ENCODE measurements around the gene VWA8.

The VWA8 gene

DNA sequence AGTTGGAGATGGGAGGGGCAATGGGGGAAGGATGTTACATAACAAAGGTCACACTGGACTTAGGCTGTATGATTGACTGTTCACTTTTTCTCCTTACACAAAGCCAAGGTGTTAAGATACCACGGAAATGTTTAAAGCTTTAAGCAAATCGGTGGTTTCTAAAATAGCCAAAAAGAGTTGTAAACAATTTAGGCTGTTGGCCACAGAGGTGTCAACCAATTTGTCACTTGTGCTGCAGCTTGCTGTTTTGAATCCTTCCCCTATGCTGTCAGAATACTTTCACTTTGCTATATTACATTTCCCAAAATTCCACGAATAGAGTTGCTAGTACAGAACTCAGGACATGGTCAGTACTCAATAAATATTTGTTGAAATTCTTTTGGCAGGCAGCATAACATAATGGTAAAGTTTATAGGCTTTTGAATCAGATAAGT is 149.3 kb downstream of the VWA8 start:
- no peak for DNase-seq (ENCODE audit: low read depth in 2 of 3, low spot score in 1 of 3)

DNA sequence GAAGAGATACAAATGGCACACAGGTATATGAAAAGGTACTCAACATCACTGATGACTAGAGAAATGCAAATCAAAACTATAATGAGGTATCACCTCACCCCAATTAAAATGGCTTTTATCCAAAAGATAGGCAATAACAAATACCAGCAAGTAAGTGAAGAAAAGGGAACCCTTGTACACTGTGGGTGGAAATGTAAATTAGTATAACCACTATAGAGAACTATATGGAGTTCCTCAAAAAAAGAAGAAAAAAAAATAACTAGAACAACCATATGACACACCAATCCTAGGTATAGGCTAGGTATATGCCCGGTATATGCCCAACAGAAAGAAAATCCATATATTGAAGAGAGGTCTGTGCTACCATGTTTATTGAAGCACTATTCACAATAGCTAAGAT is 150.9 kb downstream of the VWA8 start:
- DNase-seq (ENCODE audit: low read depth in 2 of 3, low spot score in 1 of 3), result no peak

DNA sequence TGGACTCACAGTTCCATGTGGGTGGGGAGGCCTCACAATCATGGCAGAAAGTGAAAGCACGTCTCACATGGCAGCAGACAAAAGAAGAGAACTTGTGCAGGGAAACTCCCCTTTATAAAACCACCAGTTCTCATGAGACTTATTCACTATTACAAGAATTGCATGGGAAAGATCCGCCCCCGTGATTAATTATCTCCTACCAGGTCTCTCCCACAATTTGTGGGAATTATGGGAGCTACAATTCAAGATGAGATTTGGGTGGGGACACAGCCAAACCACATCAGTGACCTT is 157.5 kb downstream of the VWA8 start:
- peak in 2 of 3 donors; percentile 4 to 7 for DNase-seq (ENCODE audit: low read depth in 2 of 3, low spot score in 1 of 3)

DNA sequence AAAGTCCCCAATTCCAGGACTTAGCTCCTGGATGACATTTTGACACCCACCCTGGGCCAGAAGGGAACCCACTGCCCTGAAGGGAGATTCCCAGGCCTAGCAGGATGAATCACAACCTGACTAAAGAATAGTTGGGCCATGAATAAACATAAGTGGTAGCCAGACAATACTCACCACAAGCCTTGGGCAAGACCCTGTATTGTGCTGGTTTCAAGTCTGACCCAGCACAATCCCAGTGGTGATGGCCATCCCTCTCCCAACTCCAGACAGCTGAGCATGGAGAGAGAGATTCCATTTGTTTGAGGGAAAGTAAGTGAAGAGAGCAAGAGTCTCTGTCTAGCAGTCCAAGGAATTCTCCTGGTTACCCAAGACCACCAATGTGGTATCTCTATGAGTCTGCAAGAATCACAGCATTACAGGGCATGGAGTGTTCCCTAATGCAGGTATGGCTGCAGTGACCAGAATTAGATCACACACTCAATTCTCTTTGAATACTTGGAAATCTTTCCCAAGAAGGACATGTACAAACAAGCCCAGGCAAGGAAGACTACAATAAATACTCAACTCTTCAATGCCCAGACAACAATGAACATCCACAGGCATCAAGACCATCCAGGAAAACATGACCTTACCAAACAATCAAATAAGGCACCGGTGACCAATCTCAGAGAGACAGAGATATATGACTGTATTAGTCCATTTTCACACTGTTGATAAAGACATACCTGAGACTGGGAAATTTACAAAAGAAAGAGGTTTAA is 158.0 kb downstream of the VWA8 start:
- DNase-seq (ENCODE audit: low read depth in 2 of 3, low spot score in 1 of 3), result no peak

DNA sequence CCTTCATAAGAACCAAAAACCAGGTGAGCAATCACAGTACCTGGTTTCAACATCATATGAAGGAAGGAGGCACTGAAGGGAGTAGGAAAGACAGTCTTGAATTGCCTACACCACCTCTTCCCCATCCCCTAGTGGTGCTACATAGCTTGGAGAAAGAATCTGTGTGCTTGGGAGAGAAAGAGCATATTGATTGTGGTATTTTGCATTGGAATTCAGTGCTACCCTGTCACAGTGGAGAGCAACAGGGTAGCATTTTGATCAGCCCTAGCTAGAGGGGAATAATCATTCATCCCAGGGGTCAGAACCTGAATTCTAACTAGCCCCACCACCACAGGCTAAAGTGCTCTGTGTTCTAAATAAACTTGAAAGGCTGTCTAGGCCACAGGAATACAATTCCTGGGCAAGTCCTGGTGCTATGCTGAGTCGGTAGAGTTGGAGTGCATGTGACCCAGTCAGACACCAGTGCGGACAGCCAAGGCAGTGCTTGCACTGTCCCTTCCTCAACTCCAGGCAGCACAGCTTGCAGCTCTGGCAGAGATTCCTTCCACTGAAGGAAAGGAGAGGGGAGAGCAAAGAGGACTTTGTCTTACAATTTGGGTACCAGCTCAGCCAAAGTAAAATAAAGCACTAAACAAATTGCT is 158.7 kb downstream of the VWA8 start:
- DNase-seq (ENCODE audit: low read depth in 2 of 3, low spot score in 1 of 3), result no peak

DNA sequence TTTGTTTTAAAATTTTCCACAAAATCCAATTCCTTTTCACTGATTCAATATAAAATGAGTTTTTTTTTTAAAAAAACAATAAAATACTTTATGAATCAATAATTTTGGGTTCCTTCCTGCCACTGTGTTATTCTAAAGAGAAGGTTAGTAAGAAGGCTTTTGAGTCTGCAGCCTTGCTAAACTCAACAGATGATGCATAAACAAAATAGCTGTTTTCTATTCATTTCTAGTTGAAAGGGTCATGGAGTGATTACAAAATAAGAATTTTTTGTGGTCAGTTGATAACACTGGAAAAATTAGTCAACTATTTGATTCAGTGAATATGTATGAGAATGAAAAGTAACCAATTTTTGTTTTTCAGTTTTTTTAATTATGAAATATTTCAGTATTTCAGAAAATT is 169.9 kb downstream of the VWA8 start:
- no peak for DNase-seq (ENCODE audit: low read depth in 2 of 3, low spot score in 1 of 3)

DNA sequence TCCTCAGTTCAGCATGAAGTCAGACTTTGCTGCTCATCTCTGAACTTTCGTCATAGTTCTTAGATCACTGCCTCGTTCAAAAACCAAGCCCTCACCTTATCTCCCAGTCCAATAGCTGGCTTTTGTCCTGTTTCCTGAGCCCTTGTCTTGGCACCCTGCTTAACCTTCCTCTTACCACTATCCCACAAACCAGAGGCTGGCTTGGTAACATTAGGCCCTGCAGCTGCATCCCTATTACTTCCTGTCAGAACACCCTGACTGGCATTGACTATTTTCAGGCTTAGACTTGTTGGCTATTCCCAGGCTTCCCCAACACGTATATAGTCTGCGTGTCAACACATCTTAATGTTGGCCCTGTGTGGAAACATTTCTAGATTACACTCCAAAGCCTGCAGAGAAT is 172.4 kb downstream of the VWA8 start:
- no peak for DNase-seq (ENCODE audit: low read depth in 2 of 3, low spot score in 1 of 3)

DNA sequence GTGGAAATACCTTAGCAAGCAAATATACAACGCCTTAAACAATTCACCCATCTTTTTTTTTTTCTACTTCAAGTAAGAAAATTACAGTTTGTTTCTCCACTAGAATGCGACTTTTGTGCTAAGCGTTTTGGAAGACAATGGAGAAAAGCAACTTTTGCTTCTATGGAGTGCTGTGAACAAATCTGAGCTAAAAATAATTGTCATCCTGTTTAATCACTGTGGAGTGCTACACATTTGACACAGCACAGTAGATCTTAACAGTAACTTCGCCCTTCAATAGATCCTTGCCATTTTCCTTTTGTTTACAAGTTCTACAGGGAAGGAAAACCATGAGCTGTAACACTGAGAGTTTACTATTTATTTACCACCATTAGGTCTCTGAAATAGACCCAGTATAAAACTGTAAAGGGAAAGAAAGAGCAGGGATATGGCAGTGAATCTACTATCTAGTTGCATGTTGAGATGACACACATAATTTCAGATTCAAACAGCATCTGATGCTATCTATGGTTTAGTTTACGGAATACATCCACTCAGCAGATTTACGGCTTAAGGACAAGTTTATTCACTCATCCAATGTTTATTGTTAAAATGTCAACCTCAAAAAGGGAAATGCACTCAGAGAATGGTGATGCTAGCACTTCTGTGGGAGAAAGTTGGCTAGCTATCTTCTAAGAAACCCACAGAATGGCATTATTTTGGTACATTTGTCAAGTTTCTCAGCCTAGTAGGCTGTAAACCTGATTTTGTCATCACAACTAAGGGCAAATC is 175.3 kb downstream of the VWA8 start:
- DNase-seq (ENCODE audit: low read depth in 2 of 3, low spot score in 1 of 3), result no peak

DNA sequence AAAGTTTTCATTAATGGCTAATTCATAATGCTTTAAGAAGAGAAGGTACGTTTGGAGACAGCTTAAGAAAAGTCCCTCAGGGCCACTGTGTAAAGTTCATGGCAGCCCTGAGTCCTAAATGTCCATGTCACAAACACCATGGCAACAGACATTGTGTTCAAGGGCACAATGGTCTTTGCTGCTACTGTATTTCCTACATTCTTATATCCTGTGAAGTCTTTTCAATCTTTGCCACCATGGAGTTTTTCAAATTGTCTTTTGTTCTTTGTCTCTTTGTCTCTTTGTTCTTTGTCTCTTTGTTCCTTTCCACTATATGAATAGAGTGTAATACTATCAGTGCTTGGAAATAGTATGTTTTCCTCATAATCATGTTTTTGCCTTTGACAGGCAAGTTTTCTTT is 178.8 kb downstream of the VWA8 start:
- no peak for DNase-seq (ENCODE audit: low read depth in 2 of 3, low spot score in 1 of 3)

DNA sequence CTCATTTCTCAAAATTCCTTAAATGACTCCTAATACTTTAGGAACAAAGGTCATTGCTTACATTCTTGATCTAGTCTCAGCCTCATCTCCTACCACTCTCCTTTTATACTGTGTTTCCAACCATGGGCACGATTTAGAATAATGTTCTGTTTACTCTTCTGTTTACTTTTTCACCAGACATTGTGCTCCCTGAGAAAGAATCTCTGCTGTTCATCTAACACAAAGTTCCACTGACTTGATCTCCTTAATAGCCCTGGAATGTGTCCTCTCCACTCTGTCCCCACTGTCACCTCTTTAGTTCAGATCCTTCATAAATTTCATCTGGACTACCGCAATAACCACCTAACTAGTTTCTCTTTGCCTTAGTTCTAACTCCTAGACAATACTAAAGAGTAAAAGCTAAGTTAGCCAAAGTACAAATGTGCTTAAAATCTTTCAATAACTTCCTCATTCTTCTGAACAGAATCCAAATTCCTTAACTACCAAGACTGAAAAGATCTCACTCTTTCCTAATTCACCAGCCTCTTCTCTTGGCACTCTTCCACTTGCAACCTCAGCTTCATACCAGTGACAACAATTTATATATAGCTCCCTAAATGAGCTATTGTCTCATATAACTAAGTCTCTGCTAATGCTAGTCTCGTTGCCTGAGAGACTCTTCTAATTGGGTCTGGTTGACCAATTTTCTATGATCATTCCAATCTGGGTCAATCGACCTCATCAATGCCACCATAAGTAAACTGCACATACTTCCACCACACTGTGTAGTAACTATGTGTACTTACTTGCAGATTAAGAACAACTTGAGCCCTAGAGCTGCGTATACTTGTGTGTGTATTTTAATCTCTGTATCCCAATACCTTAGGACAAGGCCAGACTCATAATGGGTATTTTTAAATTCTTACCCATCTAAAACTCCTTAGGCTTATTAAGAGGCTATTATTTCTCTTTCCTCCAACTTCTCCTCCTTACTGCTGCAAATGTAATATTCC is 179.9 kb downstream of the VWA8 start:
- no peak for DNase-seq (ENCODE audit: low read depth in 2 of 3, low spot score in 1 of 3)

DNA sequence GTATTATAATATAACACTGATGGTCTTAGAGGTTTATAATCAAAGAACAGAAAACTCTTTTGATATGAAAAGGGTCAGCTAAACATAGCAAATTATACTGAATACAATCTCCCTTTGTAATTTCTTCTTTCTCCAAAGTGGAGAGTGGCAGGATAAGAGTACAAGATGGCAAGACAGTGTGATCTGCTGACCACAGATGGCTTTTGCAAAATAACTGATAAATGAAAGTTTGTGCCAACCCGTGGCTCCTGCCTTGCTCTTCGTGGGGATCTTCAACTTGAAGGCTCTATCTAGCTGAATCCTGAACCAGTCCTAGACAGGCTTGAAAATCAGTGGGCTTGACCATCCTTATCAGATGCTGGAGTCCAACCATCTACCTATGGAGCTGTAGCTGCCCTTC is 185.7 kb downstream of the VWA8 start:
- DNase-seq (ENCODE audit: low read depth in 2 of 3, low spot score in 1 of 3), result no peak

DNA sequence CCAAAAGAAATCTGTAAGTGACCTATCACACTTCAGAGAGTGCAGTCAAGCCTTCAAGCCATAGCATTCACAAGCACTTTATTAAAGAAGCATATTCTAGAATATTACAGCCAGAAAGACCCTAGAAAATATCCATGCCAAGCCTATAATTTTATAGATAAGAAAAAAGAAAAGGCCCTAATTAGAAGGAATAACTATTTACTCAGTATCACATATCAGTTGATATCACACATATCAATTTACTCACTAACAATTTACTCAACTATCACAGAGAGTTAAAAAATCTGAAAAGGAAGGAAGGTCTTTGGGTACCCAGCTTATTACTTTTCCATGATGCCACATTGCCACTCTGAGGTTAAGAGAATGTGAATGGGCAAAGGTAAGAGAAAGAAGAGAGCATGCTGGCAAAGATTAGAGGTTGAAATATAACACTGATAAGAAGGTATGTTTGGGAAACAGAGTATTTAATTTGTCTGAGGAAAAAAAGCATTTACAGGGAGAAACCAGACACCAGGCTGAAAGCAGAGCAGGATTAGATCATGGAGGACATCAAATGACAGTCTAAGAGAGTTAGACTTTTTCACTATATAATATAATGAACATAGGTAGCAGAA is 186.2 kb downstream of the VWA8 start:
- no peak for DNase-seq (ENCODE audit: low read depth in 2 of 3, low spot score in 1 of 3)

DNA sequence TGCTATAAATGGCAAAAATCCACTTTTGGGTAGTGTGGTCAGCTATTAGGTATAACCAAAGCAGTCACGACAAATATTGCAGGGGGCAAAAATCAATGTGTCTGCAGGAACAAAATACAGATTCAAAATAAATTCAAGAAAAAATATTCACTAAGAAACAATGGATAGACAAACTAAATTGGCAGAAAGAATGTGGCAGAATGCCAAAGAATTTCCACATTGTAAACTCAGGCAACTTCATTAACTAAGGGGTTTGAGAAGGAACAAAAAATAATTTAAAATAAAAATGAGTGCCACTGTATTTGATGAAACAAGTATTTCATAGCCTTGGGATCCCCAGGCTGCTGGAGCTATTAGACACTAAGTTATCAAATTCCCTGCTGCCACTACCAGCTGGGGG is 193.1 kb downstream of the VWA8 start:
- no peak for DNase-seq (ENCODE audit: low read depth in 2 of 3, low spot score in 1 of 3)

DNA sequence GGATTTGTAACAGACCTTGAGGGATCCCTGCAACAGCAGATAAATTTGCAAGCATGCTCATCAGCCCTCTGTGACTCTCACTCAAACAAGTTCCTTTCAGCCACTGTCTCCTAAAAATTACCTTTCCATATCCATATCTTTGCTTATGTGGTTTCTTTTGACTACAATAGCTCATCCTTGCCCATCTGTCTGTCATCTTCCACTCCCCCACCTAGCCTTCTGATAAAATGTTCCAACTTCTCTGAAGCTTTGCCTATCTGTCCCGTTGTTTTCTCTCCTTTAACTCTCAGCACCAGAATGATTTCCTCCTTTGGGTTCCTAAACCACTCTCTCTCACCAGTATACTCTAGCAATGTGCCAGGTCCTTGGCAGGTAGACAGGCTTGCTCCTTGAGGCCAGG is 194.5 kb downstream of the VWA8 start:
- no peak for DNase-seq (ENCODE audit: low read depth in 2 of 3, low spot score in 1 of 3)

DNA sequence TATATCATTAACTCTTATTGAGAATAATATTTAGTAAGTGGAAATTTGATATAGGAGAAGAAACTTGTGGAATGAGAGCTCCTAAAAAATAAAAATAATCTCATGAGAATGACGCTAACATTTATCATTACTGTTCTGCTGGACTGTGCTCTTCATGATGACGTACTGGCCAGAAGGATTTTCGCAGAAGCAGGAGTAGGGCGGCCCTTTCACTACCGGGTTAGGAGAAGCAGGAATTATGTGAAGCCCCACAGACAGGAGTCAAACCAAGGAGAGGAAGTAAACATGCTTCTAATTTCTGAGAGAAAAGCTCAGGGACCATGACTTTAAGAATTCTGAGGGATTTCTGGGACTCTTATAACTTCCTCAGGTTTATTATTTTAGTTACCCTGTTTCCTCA is 195.1 kb downstream of the VWA8 start:
- no peak for DNase-seq (ENCODE audit: low read depth in 2 of 3, low spot score in 1 of 3)

DNA sequence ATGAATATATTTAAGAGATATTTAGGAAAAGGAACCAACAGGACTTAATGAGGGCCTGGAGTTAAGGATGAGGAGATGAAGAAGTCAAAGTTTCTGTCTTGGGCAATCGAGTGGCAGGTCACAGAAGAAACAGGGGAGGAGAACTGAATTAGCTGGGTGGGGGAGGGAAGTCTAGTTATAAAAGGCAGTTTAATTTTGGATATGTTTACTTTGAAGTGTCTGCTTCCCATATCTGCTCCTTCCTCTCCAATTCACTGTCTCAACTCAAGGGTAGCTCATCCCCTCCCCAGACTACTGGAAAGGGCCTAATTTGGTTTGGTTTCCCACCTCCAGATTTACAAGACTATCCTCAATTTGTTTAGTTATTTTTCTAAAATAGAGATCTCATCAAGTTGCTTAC is 195.9 kb downstream of the VWA8 start:
- no peak for DNase-seq (ENCODE audit: low read depth in 2 of 3, low spot score in 1 of 3)

DNA sequence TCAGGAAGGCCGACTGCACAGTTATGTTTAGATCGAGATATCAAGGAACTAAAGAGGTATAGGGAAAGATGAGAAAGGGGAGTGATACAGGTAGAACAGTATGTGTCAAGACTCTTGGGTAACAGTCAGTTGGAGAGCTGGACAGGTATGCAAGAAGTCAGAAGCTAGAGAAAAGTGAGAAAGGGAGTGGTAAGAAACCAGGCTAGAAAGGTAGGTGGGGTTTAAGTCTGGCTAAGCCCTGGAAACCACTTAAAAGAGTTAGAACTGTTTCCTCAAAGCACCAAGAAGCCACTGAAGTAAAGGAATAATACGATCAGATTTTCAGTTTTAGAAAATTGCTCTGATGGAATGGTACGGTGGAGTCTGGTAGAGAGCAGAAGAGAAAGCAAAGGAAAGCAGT is 196.4 kb downstream of the VWA8 start:
- no peak for DNase-seq (ENCODE audit: low read depth in 2 of 3, low spot score in 1 of 3)

DNA sequence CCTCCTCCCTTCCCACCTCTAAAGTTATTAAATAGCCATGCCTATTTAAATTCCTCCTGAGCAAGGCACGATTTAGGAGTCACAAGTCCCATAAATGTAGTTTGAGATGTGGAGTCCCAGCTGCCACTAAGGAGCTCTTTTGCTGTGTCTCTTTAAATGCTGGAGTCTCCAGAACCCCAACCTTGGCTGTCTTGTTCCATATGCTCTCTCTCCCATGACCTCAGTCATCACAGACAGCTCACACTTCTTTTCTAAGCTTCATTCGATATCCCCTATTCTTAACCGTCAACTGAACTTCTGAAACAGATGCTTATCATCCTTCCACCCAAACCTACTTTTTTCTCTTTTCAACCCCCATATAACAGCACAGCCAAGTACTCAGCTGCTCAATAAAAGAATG is 197.1 kb downstream of the VWA8 start:
- no peak for DNase-seq (ENCODE audit: low read depth in 2 of 3, low spot score in 1 of 3)

DNA sequence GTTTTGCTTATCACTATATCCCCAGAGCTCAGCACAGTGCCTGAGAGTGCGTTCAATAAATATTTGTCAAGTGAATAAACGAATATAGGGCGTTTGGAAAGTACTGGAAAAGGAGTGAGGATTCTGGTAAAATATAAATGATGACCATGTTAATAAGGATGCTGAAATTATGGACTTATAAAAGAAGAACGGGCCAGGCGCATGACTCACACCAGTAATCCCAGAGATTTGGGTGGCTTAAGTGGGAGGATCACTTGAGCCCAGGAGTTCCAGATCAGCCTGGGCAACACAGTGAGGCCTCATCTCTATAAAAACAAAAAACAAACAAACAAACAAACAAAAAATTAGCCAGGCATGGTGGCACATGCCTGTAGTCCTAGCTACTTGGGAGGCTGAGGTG is 198.1 kb downstream of the VWA8 start:
- no peak for DNase-seq (ENCODE audit: low read depth in 2 of 3, low spot score in 1 of 3)

DNA sequence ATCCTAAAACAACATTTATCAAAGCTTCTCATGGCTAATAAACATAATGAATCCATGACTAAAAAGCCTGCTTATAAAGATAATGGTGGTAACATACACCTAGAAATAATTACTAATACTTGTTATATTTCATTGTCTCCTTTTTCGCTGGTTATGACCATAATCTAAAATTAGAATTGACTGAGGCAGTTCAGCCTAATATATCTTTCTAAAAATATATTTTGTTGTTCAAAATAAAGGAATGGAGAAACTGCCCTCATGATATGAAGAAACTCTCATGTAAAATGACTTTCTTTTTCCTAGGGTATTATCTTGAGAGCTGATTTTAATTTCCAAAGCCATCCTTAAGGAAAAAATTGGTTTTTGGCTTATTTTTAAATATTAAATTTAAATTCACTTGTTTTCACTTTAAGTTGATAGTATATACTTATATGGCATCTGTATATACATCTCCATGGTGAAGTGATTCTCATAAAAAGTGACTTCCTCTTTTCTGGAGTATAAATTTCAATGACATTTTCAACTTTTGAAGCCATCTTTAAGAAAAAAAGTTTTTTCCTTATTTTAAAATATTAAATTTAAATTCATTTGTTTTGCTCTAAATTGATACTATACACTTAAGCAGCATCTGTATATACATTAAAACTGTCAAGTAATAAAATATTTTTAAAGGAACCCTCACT is 204.6 kb downstream of the VWA8 start:
- no peak for DNase-seq (ENCODE audit: low read depth in 2 of 3, low spot score in 1 of 3)
